NK-92 treated with Interleukin-12 subunit alpha and Interleukin-12 subunit beta, amount 100 ng/mL, for 24 hours (cell line): ENCODE data around the gene CDYL.

Experiments used
- DNase-seq: peaks from one replicate; lab custom pipeline; 2025; lab: John Stamatoyannopoulos, UW

Gene CDYL

DNA sequence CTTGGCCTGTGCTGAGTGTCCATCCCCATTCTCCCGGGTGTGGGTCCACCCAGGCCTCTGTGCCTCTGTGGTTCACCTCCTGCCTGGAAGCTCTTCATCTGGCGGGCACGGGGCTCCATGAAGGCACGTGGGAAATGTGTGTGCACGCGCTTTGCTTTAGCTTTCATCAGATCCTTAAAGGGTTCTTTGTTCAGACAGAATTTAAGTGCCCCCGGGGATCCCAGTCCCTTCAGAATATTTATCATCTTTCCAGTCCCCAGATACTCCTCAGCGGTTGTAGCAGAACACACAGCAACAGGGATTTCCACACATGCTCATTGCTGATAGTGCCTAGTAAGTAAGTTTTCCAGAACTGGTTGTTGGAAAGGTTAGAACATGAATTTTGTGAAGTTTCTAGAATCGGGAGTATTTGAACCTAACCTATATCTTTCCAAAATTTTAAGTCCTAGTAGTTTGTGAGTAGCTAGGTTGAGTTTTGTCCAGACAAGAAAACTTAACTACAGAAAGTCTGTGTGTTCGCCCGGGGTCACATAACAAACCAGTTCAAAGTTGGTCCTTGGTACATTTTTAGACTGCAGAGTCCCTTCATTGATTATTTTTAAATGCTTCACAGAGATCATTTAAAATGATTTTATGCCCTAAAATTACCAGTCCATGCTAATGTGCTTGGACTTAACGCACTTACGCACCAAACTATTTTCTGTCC, 159.9 kb downstream of the CDYL start:
- no peak for DNase-seq

DNA sequence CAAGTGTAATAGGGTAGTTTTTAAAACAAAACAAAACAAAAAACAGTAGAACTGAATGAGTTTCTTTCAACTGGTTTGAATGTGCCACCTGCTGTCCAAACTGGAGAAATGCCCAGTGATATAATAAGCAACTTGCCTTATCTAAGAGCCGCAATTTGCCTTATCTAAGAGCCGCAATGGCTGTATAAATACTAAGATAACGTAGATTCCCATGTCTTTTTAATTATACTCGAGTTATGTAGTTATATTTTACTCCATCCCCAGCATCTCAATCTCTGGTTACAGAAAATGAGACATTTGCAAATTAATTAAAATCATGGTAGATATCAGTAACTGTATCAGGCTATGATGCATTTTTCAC, 160.5 kb downstream of the CDYL start:
- DNase-seq, result no peak

DNA sequence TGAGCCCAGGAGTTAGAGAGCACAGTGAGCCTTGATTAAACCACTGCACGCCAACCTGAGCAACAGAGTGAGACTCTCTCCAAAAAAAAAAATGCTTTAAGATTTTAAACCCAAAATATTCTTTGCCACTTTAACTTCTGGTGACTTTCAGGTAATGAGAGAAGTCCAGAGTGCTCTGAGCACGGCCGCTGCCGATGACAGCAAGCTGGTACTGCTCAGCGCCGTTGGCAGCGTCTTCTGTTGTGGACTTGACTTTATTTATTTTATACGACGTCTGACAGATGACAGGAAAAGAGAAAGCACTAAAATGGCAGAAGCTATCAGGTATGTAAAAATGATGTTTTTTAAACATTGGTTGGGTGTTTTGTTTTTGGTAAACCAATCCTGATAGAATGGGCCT, 161.2 kb downstream of the CDYL start:
- no peak for DNase-seq

DNA sequence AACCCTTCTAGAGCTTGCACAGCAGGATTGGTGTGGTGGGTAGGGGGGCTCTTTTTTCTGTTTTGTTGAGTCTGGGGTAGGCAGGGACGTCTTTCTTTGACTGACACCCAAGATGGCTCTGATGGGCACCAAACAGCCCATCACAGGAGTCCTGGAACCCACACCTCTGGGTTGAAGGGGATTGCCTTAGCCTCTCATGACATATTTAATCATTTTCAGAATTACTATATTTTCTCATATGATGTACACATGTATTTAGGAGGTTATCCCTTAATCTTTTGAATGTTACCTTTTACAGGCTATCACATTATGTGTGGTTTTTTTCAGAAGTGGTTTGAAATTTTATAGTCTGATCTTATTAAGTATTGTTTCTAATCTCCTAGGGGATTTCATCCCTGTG, 163.0 kb downstream of the CDYL start:
- DNase-seq, result no peak

DNA sequence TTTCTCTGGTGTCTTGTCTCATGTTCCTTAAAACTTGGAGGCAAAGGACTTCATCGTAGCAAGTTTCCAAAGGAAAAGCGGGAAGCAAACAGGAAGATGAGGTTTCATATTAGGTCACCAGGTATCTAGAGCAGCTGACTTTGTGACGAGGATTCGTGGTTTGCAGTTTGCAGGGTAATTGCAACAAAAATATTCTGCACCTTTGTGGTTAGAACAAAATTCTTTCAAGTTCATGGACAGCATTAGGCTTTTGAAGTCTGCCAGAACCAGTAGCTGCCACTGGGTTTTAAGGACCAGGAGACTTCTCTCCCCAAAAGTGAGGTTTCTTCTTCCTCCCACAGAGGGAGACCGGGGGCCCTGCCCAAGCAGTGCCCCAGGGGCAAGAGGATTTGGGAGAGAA, 164.2 kb downstream of the CDYL start:
- DNase-seq, result no peak

DNA sequence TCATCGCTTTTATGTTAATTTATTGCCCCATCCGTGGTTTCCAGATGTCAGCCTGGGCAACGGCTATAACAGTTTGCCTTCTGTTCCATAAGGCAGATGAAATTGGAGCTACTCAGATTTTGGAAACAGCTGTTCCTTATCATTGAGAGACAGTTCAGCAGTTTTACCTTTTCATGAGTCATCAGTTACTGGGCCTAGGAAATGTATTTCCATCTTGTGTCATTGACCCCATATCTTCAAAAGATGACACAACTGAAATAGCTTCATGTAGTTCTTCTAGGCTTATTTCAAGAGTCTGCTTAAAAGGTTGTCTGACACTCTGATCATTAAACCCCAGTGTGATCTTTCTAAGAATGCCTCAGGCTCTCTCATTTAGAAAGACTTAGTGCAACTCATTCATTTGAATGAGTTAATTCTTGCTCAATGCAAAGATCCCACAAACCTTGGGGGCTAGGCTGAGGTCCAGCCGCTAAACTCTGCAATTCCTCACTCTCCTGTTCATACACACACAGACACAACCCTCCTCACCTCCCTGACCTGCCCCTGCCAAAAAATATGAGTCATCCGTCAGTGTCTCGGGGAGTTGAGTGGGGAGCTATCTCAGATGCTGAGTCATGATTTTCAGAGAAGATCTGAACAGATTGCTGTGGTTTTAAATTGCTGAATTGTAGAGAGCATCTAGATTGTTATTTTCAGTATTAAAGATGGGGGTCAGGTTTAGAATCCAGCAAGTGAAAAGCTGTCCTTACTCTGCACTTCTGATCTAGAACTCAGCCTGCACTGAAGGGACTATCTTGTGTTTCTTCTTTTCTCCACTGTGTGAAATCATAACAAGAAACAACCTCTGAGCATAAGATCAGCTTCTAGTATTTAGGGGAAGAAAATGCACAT, 165.8 kb downstream of the CDYL start:
- DNase-seq, result peak; percentile 80

DNA sequence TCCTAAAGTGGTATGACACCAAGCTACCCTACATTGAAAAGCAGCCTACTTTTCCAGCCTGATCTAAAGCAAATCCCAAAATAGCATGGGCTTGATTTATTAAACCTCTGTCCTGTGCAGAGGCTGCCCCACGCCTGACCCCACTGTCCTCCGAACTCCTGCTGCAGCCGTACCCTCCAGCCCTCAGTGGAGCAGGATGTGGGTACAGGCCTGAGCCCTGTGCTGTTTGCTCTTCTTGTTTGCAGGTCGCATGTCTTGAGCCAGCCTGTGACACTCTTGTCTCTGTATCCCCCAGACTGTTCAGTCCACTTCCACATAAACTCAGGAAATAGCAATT, 166.4 kb downstream of the CDYL start:
- DNase-seq, result peak; percentile 26

DNA sequence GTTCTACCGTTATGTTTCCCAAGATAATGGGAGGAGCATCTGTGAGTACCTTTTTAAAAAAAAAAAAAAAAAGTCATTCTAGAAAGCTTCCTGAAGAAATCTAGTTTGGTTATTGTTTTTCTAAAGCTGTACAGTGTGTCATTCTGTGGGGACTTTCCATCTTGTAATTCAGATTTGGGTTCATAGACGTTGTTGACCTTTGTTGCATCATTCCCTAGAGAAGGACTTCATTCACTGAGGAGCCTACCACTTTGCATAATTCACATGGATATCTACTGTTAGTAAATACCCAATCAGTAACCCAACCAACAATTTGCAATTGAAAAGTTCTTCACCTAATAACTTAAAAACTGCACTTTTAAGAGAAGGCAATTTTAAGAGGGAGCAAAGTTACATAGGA, 167.5 kb downstream of the CDYL start:
- DNase-seq, result no peak

DNA sequence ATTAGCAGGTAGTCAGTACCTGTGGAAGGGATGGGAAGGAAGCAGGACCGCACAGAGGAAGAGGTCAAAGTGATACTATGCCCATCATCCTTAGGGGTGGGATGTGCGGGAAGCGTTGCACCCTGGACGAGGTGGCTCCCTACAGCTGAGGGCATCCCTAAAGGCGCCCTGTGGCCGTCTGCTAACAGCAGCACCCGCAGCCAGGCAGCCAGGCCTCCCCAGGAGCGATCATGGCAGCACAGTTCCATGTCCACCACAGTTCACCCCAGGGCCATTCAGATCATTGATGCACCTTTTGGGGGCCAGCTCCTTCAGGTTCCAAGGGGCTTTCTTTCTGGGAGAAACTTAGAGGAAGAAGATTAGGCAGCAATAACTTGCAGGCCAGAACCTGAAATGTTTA, 168.1 kb downstream of the CDYL start:
- DNase-seq, result no peak

DNA sequence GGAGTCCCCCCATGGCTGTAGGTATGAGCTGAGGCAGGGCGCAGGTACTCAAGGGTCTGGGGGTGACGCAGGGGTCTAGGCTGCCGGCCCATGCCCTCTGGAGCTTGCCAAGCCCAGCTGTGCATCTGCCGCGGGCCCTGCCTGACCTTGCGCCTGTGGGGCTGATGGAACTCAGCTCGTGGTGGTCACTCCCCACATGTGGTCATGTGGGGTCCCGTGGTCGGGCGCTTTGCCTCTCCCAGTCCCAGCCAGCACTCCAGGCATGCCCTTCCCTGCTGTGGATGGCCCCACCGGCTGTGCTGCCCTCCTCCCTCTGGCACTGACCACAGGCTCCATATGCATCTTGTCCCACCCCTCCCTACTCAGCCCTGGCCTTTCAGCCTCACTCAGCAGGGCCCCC, 170.3 kb downstream of the CDYL start:
- DNase-seq, result no peak

DNA sequence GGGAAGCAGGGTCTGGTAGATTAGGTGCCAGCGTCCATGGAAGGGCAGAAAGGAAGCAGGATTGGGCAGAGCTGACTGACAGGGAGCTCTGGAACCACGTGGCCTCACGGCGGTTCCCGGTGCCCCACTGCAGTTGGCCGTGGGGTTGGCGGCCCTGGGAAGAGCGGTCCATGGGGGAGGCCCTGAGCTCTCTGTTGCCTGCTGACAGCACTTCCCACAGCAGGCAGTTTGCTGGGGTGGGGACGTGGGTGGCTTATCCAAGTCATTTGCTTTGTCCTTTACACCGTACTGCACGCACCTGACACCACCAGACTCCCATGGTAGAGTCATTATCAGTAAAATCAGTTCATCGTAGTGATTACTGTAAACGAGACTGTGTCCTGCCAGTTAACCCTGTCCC, 171.5 kb downstream of the CDYL start:
- no peak for DNase-seq

DNA sequence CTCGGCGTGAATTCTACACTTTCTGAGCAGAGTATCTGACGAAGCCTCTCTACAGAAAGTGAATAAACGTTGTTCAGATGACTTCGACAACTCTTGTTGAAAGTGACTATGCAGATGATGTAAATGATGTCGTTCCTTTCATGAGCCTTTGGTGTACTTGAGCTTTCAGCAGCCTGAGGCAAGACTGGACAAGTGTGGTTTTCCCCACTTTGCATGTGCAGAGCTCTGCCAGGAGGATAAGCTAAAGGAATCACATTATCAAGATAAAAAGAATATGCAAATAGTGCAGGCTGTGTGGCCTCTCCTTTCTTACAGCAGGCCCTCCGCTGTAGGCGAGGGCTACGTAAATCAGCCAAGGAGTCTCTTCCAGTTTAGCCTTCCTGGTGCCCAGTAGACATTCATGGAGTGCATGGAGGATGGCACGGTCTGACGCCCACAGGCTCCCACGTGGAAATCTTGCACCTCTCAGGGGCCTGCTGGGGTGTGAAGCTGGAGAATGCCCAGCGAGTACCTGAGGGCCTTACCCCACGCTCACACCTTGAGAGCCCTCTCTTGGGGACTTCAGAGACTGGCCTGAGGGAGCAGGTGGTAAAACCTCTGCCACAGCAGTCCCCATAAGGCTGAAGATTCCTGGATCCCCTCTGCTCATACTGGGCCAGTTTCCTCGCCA, 172.7 kb downstream of the CDYL start:
- DNase-seq, result no peak

DNA sequence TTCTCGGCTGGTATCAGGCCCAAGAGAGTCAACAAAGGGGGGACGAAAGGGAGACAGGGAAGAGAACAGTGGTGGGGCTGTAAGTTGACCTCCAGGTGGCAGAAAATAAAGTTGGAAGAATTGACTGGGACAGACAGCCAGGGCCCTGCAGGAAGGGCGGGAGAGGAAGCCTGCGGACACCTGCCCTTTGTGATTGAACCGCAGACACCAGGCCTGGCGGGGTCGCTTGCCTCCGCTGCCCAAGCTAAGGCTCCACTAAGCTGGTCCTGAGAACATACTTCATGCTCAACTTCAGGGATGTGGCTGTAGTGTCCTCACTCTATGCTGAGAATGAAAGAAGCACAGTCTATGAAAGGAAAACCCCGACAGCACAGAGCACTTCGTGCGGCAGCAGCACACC, 173.9 kb downstream of the CDYL start:
- DNase-seq, result no peak

DNA sequence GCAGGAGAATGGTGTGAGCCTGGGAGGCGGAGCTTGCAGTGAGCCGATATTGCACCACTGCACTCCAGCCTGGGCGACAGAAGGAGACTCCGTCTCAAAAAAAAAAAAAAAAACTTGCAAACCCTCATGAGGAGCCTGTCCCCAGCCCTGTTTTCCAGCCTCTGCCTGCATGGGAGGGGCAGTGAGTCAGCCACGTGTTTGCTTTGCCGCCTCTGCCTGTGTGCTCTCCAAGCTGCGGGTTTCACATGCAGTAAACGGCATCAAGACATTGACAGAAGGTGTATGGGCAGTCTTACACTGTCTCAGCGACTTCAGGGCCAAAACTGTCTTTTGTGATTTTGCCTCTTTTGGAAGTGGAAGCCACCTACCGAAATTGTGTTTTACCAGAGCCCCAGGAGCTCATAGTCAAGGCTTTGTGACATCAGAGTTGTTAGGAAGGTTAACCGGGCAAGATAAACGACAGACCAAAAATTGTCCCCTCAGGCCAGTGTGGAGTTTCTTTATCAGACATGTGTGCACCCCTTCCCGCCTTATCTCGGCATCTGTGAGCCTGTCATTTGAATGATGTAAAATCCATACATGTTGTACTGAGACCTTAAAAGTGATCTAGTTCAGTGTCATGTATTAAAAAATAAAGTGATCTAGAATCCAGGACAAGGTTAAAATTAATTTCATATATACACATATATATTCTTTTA, 174.8 kb downstream of the CDYL start:
- no peak for DNase-seq

DNA sequence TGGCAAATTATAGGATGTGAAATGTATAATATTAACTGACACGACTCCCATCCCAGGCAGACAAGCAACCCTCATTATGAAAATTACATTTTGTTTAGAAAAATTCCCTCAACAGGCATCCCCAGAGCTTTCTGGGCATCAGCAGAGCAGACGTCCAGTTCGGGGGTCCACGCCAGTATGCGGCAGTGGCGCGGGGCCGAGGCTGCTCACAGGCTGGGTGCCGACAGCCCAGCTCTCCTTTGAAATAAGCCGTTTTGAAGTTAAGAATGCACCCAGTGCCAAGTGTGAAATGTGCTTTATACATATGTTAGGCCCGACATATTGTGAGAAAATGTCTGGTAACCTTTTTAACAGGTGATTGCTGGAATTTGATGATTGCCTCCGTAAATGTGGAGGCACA, 177.2 kb downstream of the CDYL start:
- no peak for DNase-seq

DNA sequence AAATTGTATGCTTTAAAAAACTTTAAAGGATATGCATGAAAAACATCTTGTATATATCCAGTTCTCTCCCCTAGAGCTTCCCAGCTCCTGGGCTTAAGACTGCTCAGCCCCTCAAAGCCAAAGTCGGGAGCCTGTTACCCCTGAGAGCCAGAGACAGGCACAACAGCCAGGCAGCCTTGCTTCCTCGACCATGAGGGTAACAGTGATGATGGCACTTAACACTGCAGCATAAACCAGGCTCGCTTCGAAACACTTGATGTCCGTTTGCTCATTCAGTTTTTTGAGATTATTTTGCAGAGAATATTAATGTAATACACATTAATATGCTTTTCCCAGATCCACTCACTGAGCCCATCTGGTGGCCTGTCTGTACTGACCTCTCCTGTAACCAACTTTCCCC, 180.4 kb downstream of the CDYL start:
- no peak for DNase-seq

DNA sequence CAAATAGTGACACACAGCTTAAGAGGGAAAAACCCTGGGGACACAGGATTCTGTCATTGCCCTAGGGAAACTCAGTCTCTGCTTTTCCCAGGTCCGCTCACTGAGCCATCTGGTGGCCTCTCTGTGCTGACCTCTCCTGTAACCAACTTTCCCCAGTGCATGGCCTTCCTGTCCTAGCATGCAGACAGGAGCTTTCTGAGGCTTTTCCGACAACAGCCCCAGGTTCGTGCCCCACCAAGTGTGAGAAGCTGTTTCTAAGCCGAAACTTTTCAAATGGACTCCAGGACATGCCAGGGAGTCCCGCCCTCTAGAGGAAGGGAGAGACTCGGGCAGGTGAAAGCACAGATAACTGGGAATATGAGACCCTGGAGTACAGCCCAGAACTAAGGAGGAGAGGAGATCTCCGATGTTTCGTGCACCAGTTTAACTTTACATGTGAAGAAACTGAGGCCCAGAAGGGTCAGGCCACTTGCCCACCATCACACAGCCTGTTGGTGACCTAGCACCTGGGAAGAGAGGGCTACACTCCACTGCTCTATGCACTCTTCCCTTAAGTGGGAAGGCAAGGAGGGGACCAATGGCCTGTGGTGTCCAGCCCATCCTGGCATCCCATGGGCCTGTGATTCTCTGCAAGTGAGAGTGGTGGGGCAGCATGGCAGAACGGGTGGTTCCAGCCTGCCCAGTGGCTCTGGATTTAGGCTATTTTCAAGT, 181.5 kb downstream of the CDYL start:
- DNase-seq, result no peak

DNA sequence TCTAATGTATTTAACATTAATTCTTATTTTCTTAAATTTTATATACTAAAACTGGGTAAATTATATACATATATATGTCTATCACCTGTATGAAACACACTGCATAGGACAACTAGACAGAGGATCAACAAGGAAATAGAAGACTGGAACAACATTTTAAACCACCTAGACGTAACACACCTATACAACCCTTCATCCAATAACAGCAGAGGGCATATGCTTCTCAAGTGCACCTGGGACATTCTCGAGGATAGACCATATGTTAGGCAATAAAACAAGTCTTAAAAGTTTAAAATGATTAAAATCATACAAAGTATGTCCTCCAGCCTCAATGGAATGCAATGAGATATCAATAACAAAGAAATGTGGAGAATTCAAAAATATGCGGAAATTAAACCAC, 182.4 kb downstream of the CDYL start:
- no peak for DNase-seq

DNA sequence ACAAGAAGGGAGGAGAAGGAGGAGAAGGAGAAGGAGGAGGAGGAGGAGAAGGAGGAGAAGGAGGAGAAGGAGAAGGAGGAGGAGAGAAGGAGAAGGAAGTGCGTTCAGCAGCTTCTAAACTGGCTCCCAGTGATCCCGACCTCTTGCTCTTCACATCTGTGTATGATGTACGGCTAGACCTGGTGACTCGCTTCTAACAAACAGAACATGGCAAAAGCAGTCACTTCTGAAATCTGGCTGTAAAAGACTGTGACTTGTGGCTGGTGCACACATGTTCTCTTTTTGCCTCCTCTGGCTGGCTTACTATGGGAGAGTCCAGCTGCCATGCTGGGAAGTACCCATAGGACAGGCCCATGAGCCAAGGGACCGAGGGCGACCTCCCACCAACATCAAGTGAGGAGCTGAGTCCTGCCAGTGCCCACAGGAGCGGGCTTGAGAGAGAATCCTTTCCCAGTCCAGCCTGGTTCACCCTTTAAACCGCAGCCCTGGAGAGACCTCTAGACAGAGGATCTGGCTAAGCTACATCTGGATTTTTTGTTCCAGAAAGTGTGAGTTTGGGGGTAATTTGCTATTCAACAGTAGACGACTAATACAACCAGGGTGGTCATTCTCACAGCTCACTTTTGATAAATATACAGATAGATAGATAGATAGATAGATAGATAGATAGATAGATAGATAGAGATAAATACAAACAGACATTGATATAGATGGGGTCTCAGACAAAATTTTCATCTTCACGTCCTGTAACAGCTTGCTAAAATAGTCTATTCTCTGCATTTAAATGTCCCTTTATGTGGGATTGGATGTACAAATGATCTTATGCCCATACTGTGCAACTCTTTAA, 185.3 kb downstream of the CDYL start:
- no peak for DNase-seq

DNA sequence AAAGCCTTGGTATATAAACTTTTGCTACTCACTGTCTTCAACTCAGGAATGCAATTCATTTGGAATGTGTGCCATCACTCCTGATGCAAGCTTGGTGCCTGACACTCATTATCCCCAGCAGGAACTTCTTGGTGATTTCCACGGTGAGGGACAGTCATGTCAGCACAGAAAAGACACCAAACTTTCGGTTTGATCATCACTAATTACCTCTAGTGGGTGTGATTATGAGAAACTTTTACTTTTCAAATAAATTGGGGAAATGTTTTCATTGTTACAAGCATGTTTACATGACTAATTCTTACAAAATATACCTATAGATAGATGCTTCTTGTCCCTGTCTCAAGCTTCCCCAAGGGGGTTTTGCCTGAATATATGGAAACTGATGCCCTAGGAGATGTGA, 186.7 kb downstream of the CDYL start:
- DNase-seq, result no peak
